ENCODE results near the gene DACT3.
"Not testable (repeated sequence)": the region's sequence is repeated elsewhere in the genome, so short reads cannot be mapped to it uniquely, and the experiment has no call there.

The DACT3 gene

DNA sequence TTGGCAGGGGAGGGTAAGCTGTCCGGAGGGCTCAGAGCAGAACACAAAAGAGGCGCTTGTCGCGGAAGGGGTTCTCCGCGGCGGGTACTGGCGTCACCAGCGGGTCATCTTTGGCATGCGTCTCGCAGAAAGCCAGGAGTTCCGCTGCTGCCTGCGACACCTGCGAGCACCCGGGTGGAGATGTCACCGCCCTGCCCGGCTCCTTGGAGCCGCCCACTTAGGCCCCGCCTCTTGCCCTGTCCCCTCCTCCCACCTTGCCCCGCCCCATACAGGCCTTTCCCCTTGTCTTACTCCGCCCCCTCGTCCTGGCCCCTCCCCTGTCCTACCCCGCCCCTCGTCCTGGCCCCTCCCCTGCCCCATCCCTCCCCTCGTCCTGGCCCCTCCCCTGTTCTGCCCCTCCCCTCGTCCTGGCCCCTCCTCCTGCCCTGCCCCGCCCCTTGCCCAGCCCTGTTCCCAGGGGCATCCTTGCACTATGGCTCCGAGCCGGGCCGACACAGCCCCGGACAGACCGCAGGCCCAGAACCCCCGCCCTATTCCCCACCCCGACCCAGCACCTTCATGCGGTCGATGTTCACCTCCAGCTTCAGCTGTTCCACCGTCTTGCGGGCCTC, 26.8 kb downstream of the DACT3 start:
- peak in 12 of 14 donors; percentile 17 to 79 (median 61) for DNase-seq

DNA sequence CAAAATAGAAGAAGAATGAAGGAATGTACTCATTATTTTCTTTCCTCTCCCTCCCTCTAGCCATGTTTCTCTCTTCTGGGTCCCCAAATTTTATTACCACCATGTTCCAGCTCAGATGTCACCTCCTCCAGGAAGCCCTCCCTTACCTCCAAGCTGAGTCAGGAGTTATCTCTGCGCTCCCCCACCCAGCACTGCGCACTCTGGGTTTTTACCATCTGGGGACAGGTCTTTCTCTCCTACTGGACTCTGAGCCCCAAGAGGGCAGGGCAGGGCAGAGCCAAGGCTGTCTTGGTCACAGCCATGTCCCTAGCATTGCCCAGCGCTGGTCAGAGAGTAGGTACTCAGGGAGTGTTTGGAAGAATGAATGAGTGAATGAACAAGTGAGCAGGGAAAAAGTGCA, 27.9 kb downstream of the DACT3 start:
- DNase-seq, result no peak

- DNase-seq, result no peak
These were observed 29.5 kb downstream of the DACT3 start for GRCh38 chr19:46631481-46631880.

- no peak for DNase-seq
These were observed 30.3 kb downstream of the DACT3 start for GRCh38 chr19:46630586-46631205.

- DNase-seq, result no peak
These were observed 31.4 kb downstream of the DACT3 start for GRCh38 chr19:46629546-46630025.

GRCh38 chr19:46628970-46629369, 32.0 kb downstream of the DACT3 start:
- DNase-seq, result not testable (repeated sequence)

- no peak for DNase-seq
These were observed 34.5 kb downstream of the DACT3 start for GRCh38 chr19:46626446-46626845.

DNA sequence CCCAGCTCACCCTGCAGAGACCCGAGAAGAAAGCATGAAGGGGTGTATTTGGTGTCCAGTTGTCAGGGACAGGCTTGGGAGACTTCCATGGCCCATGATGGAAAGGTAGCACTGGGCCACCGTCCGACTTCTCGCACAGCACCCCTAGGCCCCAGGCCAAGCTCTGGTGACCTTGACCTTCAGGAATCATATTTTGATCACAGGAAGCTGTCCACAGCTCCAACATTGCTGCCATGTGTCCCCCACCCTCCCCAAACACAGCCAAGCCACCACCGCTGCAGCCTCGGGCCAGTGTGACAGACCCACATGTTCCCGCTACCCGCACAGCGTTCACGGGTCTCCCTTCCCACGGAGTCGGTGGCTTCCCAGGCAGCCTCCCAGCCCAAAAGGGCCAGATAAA, 35.3 kb downstream of the DACT3 start:
- DNase-seq, result no peak

GRCh38 chr19:46624958-46625661, 35.9 kb downstream of the DACT3 start, which contains the start of gene PTGIR:
Gene PTGIR (minus strand): TSS chr19:46625089. CDS start chr19:46624225, 864 bp downstream.
- DNase-seq, result no peak

DNA sequence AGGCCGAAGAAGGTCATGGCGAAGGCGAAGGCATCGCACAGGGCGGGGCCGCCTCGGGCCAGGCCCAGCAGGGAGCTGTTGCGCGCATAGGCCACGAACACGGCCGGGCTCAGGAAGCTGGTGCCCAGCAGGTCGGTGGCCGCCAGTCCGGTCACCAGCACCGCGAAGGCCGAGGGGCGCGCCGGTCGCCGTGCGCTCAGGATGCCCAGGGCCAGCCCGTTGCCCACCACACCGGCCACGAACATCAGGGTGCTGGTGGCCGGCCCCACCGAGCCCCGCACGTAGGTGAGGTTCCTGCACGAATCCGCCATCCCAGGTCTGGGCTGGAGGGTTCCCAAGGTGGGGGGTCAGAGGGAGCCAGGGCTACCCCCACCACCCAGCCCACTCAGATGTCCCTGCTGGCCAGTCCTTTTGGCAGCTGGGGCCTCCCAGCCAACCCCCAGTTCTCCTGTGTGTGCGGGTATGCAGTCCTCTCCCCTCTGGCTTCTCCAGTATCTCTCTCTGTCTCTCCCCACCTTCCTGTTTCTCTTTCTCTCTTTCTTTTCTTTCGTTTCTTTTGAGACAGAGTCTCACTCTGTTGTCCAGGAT, 37.0 kb downstream of the DACT3 start:
- no peak for DNase-seq

GRCh38 chr19:46622118-46622446, 38.9 kb downstream of the DACT3 start:
- no peak for DNase-seq

DNA sequence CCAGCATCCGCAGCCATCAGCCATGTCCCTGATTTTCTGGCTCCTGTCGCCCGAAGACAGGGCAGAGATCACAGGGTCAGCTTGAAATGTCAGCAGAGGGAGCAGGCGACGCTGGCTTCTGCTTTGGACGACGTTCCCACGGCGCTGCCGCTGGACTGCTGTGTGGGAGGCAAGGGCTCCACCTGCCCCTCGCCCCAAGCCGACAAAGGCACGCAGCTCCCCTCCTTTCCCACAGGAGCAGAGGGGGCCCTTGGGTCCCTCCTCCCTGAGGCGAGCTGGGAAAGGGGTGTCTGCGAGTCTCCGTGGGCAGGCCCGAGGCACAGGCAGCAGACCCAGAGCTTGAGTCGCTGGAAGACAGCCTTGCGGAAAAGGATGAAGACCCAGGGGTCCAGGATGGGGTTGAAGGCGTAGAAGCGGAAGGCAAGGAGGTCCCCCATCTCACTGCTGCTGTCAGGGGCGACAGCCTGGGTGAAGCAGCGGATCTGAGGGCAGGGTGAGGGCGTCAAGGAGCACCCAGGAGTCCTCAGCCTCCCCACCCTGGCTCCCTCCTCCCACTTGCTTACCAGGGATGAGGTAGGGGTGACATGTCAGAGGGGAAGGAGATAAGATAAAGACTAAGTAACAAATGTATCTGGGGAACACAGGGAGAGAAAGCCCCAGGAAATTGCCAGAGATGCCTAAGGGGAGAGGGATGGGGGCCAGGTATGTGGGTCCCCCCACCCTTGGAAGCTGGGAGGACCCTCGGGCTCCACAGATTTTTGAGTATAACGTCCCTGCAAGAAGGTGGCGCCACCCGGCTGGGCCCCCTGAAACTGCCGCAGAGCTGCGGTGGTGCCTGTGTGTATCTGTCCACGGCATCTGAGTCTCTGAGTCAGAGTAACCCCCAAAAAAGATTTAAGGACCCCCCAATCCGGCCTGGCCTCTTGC, 39.5 kb downstream of the DACT3 start:
- DNase-seq, result no peak

DNA sequence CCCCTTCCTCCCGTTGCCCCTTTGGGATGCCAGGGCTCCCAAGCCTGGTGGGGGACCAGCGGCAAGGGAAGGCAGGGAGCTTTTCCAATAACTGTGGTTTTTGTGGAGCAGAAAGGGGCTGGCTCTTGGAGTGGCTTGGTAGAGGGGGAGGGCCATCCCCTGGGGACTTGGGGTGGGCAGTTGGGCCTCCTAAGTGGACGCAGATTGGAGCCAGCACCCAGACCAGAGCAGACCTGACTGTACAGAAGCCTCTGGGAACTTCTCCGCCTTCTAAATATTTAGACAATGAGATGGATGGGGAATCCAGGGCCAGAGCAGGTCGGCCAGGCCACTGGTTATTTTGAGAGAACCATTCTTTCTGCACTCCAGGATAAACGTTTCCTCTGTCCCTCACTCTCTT, 40.3 kb downstream of the DACT3 start:
- DNase-seq, result no peak

GRCh38 chr19:46620267-46620666, 40.7 kb downstream of the DACT3 start:
- DNase-seq, result no peak

DNA sequence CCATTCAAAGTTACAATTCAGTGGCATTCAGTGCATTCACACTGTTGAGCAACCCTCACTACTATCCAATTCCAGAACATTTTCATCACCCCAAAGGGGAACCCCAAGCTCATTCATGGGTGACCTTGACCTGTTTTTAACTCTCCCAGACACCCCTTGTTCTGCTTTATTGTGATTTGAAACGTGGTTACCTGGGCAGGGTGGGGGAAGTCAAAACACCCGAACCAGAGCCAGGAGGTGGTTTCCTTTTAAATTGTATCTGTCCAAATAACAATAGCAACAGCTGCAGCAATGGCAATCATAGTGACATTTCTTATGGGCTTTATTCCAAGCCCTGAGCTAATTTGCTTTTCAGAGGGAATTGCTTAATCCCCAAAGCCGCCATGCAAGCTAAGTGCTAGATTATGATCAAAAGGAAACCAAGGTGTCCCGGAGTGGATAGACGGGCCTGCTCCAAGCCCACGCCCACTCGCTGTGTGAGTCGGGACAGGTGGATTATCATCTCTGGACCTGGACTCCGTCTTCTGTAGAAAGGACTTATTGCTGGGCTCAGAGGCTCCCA, 42.2 kb downstream of the DACT3 start:
- no peak for DNase-seq

DNA sequence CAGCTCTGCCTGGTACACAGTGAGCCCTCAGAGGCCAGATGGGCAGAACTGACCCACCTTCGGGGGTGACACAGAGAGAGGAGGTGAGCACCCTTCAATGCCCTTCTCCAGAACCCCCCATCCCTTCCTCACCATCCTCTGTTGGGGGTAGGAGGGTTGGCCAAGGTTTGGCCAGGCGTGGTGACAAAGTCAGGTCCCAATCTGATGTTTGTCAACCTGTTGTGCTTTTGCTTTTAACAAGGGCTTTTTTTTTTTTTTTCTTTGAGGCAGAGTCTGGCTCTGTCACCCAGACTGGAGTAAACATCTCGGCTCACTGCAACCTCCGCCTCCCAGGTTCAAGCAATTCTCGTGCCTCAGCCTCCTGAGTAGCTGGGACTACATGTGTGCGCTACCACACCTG, 43.4 kb downstream of the DACT3 start:
- DNase-seq, result no peak

DNA sequence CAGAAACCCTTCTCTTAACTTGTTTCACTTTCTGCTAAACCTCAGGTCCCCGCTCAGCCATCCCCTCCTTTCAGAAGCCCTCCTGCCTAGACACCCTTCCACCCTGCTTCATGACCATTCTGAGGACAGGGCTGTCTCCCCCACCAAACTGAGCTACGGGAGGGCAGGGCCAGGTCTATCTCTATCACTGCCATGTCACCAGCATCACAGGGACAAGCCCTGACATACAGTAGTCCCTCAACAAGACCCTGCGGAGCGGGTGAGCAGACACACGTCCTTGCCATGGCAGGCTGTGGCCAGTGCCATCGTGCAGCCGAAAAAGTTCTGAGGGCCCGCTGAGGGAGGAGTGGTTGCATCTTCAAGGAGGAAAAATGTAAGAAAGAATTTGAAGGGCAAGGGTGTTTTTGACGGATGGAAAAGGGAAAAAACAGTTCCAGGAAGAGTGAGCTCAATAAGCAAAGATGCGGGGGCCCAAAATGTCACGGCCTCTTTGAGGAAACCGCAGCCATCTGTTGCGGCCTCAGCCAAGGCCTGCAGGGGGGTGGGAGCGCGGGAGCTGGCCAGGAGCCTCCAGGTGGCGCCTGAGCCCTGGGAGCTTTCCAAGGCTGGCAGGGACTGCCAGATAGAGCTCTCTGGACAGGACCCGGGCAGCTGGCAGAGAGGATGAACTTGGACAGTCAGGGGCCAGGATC, 44.2 kb downstream of the DACT3 start:
- DNase-seq, result peak in 3 of 14 donors; percentile 11 to 57 (median 41)

DNA sequence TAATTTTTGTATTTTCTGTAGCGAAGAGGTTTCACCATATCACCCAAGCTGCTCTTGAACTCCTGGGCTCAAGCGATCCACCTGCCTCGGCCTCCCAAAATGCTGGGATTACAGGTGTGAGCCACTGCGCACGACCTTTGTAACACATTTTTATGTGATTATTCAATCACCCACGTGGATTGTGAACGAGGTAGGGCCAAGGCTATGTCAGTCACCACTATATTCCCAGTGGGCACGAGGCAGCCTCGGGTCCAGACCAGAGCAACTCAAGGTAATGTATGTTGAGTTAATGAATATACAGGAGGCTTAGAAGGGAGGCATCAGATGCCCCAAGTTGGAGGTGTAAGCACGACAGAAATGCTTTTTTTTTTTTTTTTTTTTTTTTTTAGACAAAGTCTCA, 45.0 kb downstream of the DACT3 start:
- DNase-seq, result no peak

- DNase-seq, result peak in 12 of 14 donors; percentile 32 to 85 (median 67)
These were observed 46.8 kb downstream of the DACT3 start for GRCh38 chr19:46614114-46614722.

DNA sequence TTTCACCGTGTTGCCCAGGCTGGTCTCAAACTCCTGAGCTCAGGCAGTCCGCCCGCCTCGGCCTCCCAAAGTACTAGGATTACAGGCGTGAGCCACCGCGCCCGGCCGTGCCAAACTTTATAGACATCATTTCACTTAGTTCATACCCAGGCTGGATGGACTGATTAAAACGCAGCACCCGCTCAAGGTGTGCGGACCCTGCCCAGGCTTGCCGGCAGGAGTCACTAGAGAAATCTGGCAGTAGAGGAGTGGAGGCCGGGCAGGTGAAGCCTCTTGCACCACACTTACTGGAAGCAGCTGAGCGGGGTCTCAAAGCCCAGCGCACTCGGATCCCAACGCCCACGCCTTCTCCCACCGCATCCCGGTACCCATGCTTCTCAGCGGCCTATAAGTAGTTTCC, 47.5 kb downstream of the DACT3 start:
- no peak for DNase-seq

DNA sequence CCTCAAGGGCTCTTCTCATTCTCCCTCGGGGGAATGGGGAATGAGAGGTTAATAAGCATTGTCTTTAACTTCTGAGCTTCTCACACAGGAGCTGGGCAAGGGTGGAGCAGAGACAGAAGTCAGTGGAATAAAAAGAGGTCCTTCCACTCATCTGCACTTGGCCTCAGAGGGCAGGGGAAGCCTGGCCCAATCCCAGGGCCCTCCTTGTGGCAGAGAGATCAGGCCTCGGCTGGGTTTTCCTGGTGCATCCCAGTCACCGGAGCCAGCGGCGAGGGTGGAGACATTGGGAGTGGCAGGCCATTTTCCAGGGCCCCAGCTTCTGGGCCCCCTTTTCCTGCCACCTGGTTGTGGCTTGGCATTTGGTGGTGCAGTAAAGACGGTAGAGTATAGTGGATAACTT, 49.2 kb downstream of the DACT3 start:
- no peak for DNase-seq

Measured in C1 segment of cervical spinal cord (tissue), 14 donors.